ENCODE results near the gene ANKRD65. TPM values are rescaled to one million over a fixed set of nuclear protein-coding genes. Genes with fewer than 3 reads are reported as not detected.
"Not testable (repeated sequence)": the region's sequence is repeated elsewhere in the genome, so short reads cannot be mapped to it uniquely, and the experiment has no call there.

The ANKRD65 gene
- total RNA-seq, 1 experiment from 2014 or later: not detected

GRCh38 chr1:1397839-1398523, 23.1 kb downstream of the ANKRD65 start:
- DNase-seq (ENCODE audit: low read depth): peak; percentile 49

GRCh38 chr1:1395166-1395565, 25.9 kb downstream of the ANKRD65 start:
- no peak for DNase-seq (ENCODE audit: low read depth)

GRCh38 chr1:1394116-1394515, 27.0 kb downstream of the ANKRD65 start:
- no peak for DNase-seq (ENCODE audit: low read depth)

- no peak for DNase-seq (ENCODE audit: low read depth)
These were observed 27.6 kb downstream of the ANKRD65 start for GRCh38 chr1:1393428-1393827.

- DNase-seq (ENCODE audit: low read depth): no peak
These were observed 28.1 kb downstream of the ANKRD65 start for GRCh38 chr1:1393014-1393413.

GRCh38 chr1:1391225-1391624, 29.9 kb downstream of the ANKRD65 start:
- no peak for DNase-seq (ENCODE audit: low read depth)

GRCh38 chr1:1390675-1391074, 30.4 kb downstream of the ANKRD65 start:
- no peak for DNase-seq (ENCODE audit: low read depth)

GRCh38 chr1:1388078-1388472, 33.0 kb downstream of the ANKRD65 start:
- DNase-seq (ENCODE audit: low read depth): no peak

- DNase-seq (ENCODE audit: low read depth): no peak
These were observed 33.7 kb downstream of the ANKRD65 start for GRCh38 chr1:1387098-1388077.

GRCh38 chr1:1385931-1386330, 35.1 kb downstream of the ANKRD65 start:
- DNase-seq (ENCODE audit: low read depth): no peak

- DNase-seq (ENCODE audit: low read depth): not testable (repeated sequence)
These were observed 35.7 kb downstream of the ANKRD65 start for GRCh38 chr1:1385339-1385738.

GRCh38 chr1:1381294-1381693, 39.8 kb downstream of the ANKRD65 start:
- no peak for DNase-seq (ENCODE audit: low read depth)

GRCh38 chr1:1380860-1381259, 40.2 kb downstream of the ANKRD65 start:
- DNase-seq (ENCODE audit: low read depth): no peak

- no peak for DNase-seq (ENCODE audit: low read depth)
These were observed 43.4 kb downstream of the ANKRD65 start for GRCh38 chr1:1377540-1378205.

- no peak for DNase-seq (ENCODE audit: low read depth)
These were observed 44.4 kb downstream of the ANKRD65 start for GRCh38 chr1:1376551-1377226.

GRCh38 chr1:1374929-1375662, 46.0 kb downstream of the ANKRD65 start, which contains the start of gene AURKAIP1:
Gene AURKAIP1, minus strand, starts transcription at chr1:1375207. Its CDS starts 451 bp downstream, at chr1:1374756.
- peak; percentile 100 for DNase-seq (ENCODE audit: low read depth)

GRCh38 chr1:1374589-1374928, 46.5 kb downstream of the ANKRD65 start:
- no peak for DNase-seq (ENCODE audit: low read depth)

- DNase-seq (ENCODE audit: low read depth): no peak
These were observed 47.1 kb downstream of the ANKRD65 start for GRCh38 chr1:1373815-1374588.

- DNase-seq (ENCODE audit: low read depth): no peak
These were observed 47.8 kb downstream of the ANKRD65 start for GRCh38 chr1:1373051-1373814.
